Measurements from ENCODE around the gene RBAK.
"Not testable (repeated sequence)": the region's sequence is repeated elsewhere in the genome, so short reads cannot be mapped to it uniquely, and the experiment has no call there.

Gene RBAK

GRCh38 chr7:5053175-5053574 lies 7.5 kb downstream of the RBAK start:
- DNase-seq: no peak

GRCh38 chr7:5063698-5064097 lies 18.0 kb downstream of the RBAK start:
- no peak for DNase-seq

GRCh38 chr7:5064391-5065106 lies 18.9 kb downstream of the RBAK start:
- DNase-seq: no peak

GRCh38 chr7:5065107-5065407 lies 19.4 kb downstream of the RBAK start:
- no peak for DNase-seq

- no peak for DNase-seq
These were observed 22.9 kb downstream of the RBAK start for GRCh38 chr7:5068521-5068920.

GRCh38 chr7:5070206-5070605 lies 24.5 kb downstream of the RBAK start:
- DNase-seq: no peak

GRCh38 chr7:5075187-5075586 lies 29.5 kb downstream of the RBAK start:
- DNase-seq: not testable (repeated sequence)

- DNase-seq: no peak
These were observed 32.1 kb downstream of the RBAK start for GRCh38 chr7:5077740-5078139.

GRCh38 chr7:5082806-5083205 lies 37.1 kb downstream of the RBAK start:
- no peak for DNase-seq

GRCh38 chr7:5083311-5083711 lies 37.7 kb downstream of the RBAK start:
- no peak for DNase-seq

- DNase-seq: no peak
These were observed 40.6 kb downstream of the RBAK start for GRCh38 chr7:5086256-5086655.

GRCh38 chr7:5088228-5088833 lies 42.7 kb downstream of the RBAK start:
- not testable (repeated sequence) for DNase-seq

GRCh38 chr7:5088906-5089305 lies 43.2 kb downstream of the RBAK start:
- no peak for DNase-seq

- no peak for DNase-seq
These were observed 48.3 kb downstream of the RBAK start for GRCh38 chr7:5093948-5094347.

GRCh38 chr7:5094641-5095040 lies 49.0 kb downstream of the RBAK start:
- DNase-seq: no peak

- no peak for DNase-seq
These were observed 70.7 kb downstream of the RBAK start for GRCh38 chr7:5116359-5116758.

GRCh38 chr7:5117095-5117970 lies 71.7 kb downstream of the RBAK start:
- DNase-seq: no peak

Measured in activated gamma-delta T cell treated with Interleukin-2 at 50 U/mL for 16 hours (primary cell).